DND-41 (cell line): ENCODE measurements around the gene ATXN7.

Experiments used
- EZH2 ChIP-seq: IDR thresholded peaks from 3 replicates; pipeline ENCODE4 v1.6.1; 2012; ENCODE audit warnings: borderline replicate concordance, low read depth, mild to moderate bottlenecking, moderate library complexity, low read length, inconsistent platforms; ENCODE audit not compliant: severe bottlenecking
- TF ChIP-seq, protein P1 (sequence below): IDR thresholded peaks from 2 replicates; pipeline ENCODE4 v1.5.1; 2012; ENCODE audit warnings: borderline replicate concordance, low read length, moderate library complexity, mild to moderate bottlenecking; ENCODE audit not compliant: poor library complexity, severe bottlenecking; ENCODE audit errors: extremely low read depth

DNA sequence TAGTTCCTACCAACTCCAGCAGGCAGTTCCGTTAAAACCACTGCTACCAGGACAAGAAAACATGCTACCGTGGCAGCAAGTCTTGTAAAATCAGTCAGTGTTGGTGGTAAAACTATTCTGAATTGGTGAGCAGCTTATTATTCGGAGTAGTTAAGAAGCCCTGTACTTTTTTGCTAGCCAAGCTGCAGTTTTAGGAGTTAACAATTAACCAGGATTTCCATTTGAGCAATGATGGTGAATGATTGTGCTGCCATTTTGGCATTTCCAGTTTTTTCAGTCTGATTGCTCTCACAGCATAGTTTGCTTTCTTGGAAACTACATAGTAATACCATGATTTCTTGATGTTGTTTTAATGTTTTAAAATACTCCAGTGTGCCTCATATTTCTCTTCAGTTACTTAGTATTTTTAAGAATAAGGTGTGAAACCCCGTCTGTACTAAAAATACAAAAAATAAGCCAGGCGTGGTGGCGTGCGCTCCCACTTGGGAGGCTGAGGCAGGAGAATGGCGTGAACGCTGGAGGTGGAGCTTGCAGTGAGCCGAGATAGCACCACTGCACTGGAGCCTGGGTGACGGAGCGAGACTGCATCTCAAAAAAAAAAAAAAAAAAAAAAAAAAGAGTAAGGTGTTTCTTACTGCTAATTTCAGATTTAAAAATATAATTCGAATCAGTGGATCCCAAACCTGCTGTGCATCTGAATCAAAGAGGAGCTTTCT lies 92.3 kb downstream of the ATXN7 start:
- TF ChIP-seq, protein P1, sequence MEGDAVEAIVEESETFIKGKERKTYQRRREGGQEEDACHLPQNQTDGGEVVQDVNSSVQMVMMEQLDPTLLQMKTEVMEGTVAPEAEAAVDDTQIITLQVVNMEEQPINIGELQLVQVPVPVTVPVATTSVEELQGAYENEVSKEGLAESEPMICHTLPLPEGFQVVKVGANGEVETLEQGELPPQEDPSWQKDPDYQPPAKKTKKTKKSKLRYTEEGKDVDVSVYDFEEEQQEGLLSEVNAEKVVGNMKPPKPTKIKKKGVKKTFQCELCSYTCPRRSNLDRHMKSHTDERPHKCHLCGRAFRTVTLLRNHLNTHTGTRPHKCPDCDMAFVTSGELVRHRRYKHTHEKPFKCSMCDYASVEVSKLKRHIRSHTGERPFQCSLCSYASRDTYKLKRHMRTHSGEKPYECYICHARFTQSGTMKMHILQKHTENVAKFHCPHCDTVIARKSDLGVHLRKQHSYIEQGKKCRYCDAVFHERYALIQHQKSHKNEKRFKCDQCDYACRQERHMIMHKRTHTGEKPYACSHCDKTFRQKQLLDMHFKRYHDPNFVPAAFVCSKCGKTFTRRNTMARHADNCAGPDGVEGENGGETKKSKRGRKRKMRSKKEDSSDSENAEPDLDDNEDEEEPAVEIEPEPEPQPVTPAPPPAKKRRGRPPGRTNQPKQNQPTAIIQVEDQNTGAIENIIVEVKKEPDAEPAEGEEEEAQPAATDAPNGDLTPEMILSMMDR: no peak
- no peak for TF ChIP-seq EZH2
